ENCODE data around the gene PFDN1.

PFDN1 gene

GRCh38 chr5:140243706-140244250, 59.1 kb downstream of the PFDN1 start:
- no peak for DNase-seq (ENCODE audit: low spot score)
- TF ChIP-seq, protein P1, sequence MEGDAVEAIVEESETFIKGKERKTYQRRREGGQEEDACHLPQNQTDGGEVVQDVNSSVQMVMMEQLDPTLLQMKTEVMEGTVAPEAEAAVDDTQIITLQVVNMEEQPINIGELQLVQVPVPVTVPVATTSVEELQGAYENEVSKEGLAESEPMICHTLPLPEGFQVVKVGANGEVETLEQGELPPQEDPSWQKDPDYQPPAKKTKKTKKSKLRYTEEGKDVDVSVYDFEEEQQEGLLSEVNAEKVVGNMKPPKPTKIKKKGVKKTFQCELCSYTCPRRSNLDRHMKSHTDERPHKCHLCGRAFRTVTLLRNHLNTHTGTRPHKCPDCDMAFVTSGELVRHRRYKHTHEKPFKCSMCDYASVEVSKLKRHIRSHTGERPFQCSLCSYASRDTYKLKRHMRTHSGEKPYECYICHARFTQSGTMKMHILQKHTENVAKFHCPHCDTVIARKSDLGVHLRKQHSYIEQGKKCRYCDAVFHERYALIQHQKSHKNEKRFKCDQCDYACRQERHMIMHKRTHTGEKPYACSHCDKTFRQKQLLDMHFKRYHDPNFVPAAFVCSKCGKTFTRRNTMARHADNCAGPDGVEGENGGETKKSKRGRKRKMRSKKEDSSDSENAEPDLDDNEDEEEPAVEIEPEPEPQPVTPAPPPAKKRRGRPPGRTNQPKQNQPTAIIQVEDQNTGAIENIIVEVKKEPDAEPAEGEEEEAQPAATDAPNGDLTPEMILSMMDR (IDR thresholded peaks at IDR 0.05; ENCODE audit: extremely low read depth, missing control alignments): no peak

DNA sequence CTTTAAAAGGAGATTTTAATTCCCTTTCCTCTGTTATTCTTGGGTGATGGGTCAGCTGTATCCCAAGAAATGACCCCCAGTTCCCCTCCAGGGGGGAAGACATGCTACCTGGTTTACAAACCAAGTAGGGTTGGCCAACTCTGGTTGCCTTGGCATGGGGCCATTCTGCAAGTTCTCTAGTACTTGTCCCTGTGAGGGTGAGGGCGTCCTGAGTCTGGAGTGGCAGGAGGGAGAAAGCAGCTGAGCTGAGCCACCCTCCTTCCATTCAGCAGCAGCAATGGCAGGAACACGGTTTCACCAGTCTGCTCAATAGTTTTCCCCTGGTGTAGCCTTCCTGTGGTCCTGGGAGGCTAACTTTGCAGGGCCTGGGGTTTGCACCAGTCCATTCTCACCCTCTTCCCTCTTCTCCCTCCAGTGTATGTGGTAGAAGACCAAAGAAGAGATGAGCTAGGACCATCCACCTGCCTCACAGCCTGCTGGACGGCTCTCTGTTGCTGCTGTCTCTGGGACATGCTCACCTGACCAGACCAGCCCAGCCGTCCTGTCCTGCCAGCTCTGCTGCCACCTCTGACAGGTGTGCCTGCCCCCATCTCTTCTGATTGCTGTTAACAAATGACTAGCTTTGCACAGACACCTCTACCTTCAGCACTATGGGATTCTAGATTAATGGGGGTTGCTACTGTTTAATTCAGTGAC, 59.9 kb downstream of the PFDN1 start:
- no peak for DNase-seq (ENCODE audit: low spot score)

DNA sequence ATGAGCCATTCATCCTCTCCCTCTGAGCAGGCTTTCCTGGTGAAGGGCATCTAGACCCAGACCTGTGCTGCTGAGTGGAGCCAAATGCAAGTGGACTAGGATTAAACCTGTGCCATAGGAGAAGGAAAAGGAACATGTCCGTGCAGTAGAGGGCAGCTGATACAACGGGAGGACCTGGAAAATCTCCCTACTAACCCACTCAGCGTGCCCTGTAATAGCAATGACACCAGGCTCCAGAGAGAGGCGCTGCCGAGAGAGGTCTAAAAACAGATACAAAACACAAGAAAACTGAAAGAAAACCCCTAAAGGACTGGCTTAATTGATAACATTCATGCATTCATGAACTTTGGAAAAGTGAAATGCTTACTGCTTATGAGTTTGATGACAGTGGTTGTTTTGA, 60.8 kb downstream of the PFDN1 start:
- DNase-seq (ENCODE audit: low spot score): no peak
- TF ChIP-seq, protein P1 (IDR thresholded peaks at IDR 0.05; ENCODE audit: extremely low read depth, missing control alignments): no peak

More for the DNA sequence above, 59.9 kb downstream of the PFDN1 start:
- TF ChIP-seq, protein P1 (IDR thresholded peaks at IDR 0.05; ENCODE audit: extremely low read depth, missing control alignments): no peak

- TF ChIP-seq, protein P1 (IDR thresholded peaks at IDR 0.05; ENCODE audit: extremely low read depth, missing control alignments): no peak
- DNase-seq (ENCODE audit: low spot score): no peak
These were observed 61.8 kb downstream of the PFDN1 start for GRCh38 chr5:140240987-140241706.

DNA sequence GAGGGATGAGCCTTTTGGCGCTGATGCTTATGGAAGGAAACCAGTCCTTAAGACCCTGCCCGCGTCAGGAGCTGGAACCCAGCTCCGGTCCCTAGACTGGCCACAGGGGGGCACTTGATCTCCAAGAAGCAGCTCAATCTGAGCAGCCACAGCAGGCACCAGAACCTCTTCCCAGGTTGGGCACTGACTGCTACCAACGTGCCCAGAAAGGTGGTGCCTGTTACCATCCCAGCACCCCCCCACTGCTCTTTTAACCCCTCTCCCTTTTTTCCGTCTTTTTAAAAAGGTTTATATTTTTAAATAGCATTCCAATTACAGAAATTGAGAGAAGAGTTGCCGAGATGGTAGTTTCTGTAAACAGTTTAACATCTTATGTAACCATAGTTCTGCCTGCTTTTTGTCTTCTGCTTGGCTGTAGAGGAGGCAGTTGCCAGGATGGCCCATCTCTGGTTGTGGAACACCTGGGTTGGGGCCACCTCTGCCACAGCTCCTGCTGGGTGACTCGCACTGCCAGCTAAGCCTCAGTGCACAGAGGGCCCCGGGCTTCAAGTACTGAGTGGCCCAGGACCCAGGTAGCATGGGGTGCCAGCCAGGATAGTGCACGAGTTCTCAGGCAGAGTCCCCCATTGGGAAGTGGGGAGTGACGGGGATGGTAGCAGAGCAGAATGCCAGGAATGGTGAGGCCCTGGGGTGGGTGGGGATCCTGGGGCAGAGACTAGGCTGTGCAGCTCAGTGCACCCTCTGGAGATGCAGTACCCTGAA, 62.8 kb downstream of the PFDN1 start:
- TF ChIP-seq, protein P1 (IDR thresholded peaks at IDR 0.05; ENCODE audit: extremely low read depth, missing control alignments): peak; percentile 50
- DNase-seq (ENCODE audit: low spot score): peak; percentile 67

DNA sequence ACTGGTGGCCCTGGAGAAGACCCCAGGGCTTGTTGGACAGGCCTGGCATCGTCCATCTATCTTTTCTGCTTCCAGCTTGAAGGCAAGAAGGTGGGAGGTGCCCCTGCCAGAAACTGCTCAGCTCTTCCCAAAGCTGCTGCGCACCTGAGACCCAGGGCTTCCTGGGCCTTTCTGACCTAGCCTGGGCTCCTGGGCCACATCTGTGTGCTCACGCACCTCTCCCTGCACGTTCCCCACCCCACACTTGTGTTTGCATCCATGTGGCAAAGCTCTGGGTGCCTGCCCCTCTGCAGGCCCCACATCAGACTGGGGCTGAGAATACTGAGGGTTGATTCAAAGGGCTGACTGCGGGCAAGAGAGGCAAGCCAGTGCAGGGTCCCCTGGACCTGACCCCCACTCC, 63.4 kb downstream of the PFDN1 start:
- DNase-seq (ENCODE audit: low spot score): no peak
- TF ChIP-seq, protein P1 (IDR thresholded peaks at IDR 0.05; ENCODE audit: extremely low read depth, missing control alignments): no peak

Data from GM20000 (cell line).